ENCODE measurements around the gene MRPL50.
A peak's percentile ranks its signal among the peaks of the same experiment; 100 is the strongest.
"Not testable (repeated sequence)": the region's sequence is repeated elsewhere in the genome, so short reads cannot be mapped to it uniquely, and the experiment has no call there.

MRPL50 gene

GRCh38 chr9:101417977-101418376, 19.6 kb upstream of the MRPL50 start:
- DNase-seq (ENCODE audit: low spot score): no peak

GRCh38 chr9:101417389-101417788, 19.0 kb upstream of the MRPL50 start:
- DNase-seq (ENCODE audit: low spot score): no peak

GRCh38 chr9:101415578-101415977, 17.2 kb upstream of the MRPL50 start:
- DNase-seq (ENCODE audit: low spot score): no peak

GRCh38 chr9:101414839-101415238, 16.4 kb upstream of the MRPL50 start:
- DNase-seq (ENCODE audit: low spot score): no peak

- DNase-seq (ENCODE audit: low spot score): no peak
Measured at GRCh38 chr9:101409079-101409477, 10.7 kb upstream of the MRPL50 start.

- no peak for DNase-seq (ENCODE audit: low spot score)
Measured at GRCh38 chr9:101408374-101409078, 10.1 kb upstream of the MRPL50 start.

GRCh38 chr9:101403516-101404285, 5.3 kb upstream of the MRPL50 start:
- no peak for DNase-seq (ENCODE audit: low spot score)

GRCh38 chr9:101400120-101400519, 1.7 kb upstream of the MRPL50 start:
- DNase-seq (ENCODE audit: low spot score): no peak

GRCh38 chr9:101399643-101399970, 1.2 kb upstream of the MRPL50 start:
- DNase-seq (ENCODE audit: low spot score): no peak

- DNase-seq (ENCODE audit: low spot score): no peak
Measured at GRCh38 chr9:101398930-101399642, 668 bp upstream of the MRPL50 start.

- DNase-seq (ENCODE audit: low spot score): no peak
Measured at GRCh38 chr9:101397746-101398067, 711 bp downstream of the MRPL50 start.

GRCh38 chr9:101394687-101395086, 3.7 kb downstream of the MRPL50 start:
- no peak for DNase-seq (ENCODE audit: low spot score)

- DNase-seq (ENCODE audit: low spot score): no peak
Measured at GRCh38 chr9:101393135-101393534, 5.3 kb downstream of the MRPL50 start.

GRCh38 chr9:101388507-101388993, 9.9 kb downstream of the MRPL50 start:
- DNase-seq (ENCODE audit: low spot score): no peak

- DNase-seq (ENCODE audit: low spot score): peak; percentile 41
Measured at GRCh38 chr9:101387871-101388506, 10.4 kb downstream of the MRPL50 start.

GRCh38 chr9:101384873-101385536, 13.4 kb downstream of the MRPL50 start, which contains the start of gene BAAT:
Gene BAAT (minus strand): TSS chr9:101385006. CDS start chr9:101371404, 13,602 bp downstream.
- DNase-seq (ENCODE audit: low spot score): not testable (repeated sequence)

GRCh38 chr9:101383361-101383760, 15.1 kb downstream of the MRPL50 start:
- no peak for DNase-seq (ENCODE audit: low spot score)

GRCh38 chr9:101381833-101382342, 16.5 kb downstream of the MRPL50 start:
- DNase-seq (ENCODE audit: low spot score): no peak

GRCh38 chr9:101381118-101381517, 17.3 kb downstream of the MRPL50 start:
- DNase-seq (ENCODE audit: low spot score): no peak

GRCh38 chr9:101380295-101380694, 18.1 kb downstream of the MRPL50 start:
- DNase-seq (ENCODE audit: low spot score): no peak

- no peak for DNase-seq (ENCODE audit: low spot score)
Measured at GRCh38 chr9:101376111-101376848, 22.1 kb downstream of the MRPL50 start.

Measured in LoVo (cell line).